Esophagus squamous epithelium (tissue), 4 donors: Measurements from ENCODE around the gene GPR82.

Experiments used
- CTCF ChIP-seq, 6 experiments: fragments of 450-650 bp in 4 of 6; fragments of 200-600 bp in 2 of 6; sonication (generic) in 2 of 6; IDR thresholded peaks; one replicate each; pipeline ENCODE4 v1.5.1; 2016 to 2019; ENCODE audit warnings: antibody characterized with exemption in 6 of 6, mild to moderate bottlenecking in 4 of 6, moderate library complexity in 4 of 6
- POLR2A ChIP-seq, 4 donors: fragments of 450-650 bp; IDR thresholded peaks; one replicate each; pipeline ENCODE4 v1.6.1; 2017; ENCODE audit warnings: antibody characterized with exemption in 4 of 4, mild to moderate bottlenecking in 4 of 4, moderate library complexity in 3 of 4

DNA sequence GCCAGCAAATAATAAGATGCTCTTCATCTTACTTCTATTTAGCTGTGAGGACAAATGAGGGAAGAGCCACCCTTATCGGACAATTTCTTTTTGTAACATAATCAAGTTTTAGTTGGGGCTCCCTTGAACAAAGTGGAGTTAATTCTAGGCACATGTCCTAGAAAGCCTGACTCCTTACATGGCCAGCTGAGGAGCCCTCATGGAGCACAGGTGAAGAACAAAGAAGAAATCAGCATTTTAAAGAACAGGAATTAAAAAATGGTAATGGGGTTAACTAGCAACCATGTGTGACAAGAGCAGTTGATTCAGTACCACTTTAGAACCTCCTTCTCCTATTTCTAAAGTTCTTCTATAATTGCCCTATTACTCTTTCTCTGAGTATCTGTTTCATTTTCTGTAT lies 15.9 kb downstream of the GPR82 start:
- TF ChIP-seq CTCF (IDR thresholded peaks at IDR 0.05) = no peak
- no peak for TF ChIP-seq POLR2A (IDR thresholded peaks at IDR 0.05)
